Activated T-helper 2 cell treated with anti-CD3 and anti-CD28 coated beads, Interferon-gamma antibody, Interleukin-2, Interleukin-4, amounts not matched to agents 10 μg/mL and 5 μg/mL and 100 μg/mL, durations not matched to agents 14 hours and 24 hours and 36 hours (primary cell): ENCODE results near the gene PIK3C2B. TPM values are rescaled to one million over a fixed set of nuclear protein-coding genes. Genes with fewer than 3 reads are reported as not detected.
"Not testable (repeated sequence)": the region's sequence is repeated elsewhere in the genome, so short reads cannot be mapped to it uniquely, and the experiment has no call there.

Source experiments
- DNase-seq: peaks from one replicate; pipeline ENCODE4 v3.0.0; 2021; ENCODE audit warnings: low spot score
- H3K27ac Mint-ChIP-seq: one replicate; pipeline ENCODE4 v1.8.0; 2021; ENCODE audit warnings: mixed read lengths
- H3K27me3 Mint-ChIP-seq: one replicate; pipeline ENCODE4 v1.8.0; 2021; ENCODE audit warnings: low read depth, mixed read lengths
- H3K36me3 Mint-ChIP-seq: one replicate; pipeline ENCODE4 v1.8.0; 2021; ENCODE audit warnings: low read depth, mixed read lengths
- H3K4me1 Mint-ChIP-seq: one replicate; pipeline ENCODE4 v1.8.0; 2021; ENCODE audit warnings: low read depth, mixed read lengths
- H3K4me3 Mint-ChIP-seq: one replicate; pipeline ENCODE4 v1.8.0; 2021; ENCODE audit warnings: low read depth, mild to moderate bottlenecking, moderate library complexity, mixed read lengths
- H3K9me3 Mint-ChIP-seq: one replicate; pipeline ENCODE4 v1.8.0; 2021; ENCODE audit warnings: mixed read lengths
- intact Hi-C: fragments of 100-400 bp; cut with micrococcal nuclease; formaldehyde crosslinking; loops from one replicate; pipeline ENCODE4 v1.15.1; 2023
- total RNA-seq: library from RNA; stranded (reverse); gene quantifications from 2 replicates; pipeline ENCODE4 v1.2.3, GENCODE V29; 2022

PIK3C2B gene
- total RNA-seq, 1 donor from 2014 or later: 18.5 TPM

DNA sequence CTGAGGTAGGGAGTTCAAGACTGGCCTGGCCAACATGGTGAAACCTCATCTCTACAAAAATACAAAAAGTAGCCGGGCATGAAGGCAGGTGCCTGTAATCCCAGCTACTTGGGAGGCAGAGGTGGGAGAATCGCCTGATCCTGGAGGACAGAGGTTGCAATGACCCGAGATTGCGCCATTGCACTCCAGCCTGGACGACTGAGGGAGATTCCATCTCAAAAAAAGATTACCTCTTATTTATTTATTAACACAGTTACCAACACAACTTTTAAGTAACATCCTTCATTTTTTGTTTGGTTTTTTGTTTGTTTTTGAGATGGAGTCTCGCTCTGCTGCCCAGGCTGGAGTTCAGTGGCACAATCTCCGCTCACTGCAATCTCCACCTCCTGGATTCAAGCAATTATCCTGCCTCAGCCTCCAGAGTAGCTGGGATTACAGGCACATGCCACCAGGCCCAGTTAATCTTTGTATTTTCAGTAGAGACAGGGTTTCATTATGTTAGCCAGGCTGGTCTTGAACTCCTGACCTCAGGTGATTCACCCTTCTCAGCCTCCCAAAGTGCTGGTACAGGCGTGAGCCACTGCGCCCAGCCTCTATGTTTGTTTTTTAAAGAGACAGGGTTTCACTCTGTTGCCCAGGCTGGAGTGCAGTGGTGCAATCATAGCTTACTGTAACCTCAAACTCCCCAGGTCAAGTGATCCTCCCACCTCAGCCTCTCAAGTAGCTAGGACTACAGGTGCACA lies 7.9 kb downstream of the PIK3C2B start:
- H3K27ac Mint-ChIP-seq, DNase-seq: not testable (repeated sequence)

DNA sequence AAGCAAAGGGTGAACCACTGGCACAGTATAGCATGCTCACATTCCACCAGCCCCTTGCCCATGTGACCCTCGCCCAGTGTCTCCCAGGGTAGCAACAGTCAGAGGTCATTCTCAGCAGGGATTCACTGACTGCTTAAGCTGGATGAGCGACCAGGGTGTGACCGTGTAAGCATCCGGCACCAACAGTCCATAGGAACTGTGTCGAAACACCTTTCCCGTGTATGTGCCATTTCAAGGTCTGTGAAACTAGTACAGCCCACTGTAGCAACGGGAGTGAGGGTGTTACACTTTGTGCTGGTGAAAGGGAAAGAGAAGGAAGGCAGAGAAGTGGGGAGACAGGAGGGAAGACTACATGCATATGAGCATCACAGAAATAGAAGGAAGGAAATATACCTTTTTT lies 10.8 kb downstream of the PIK3C2B start:
- H3K36me3 Mint-ChIP-seq: peaks cover 6% of the 10 kb centered on the region
- no peak overlapping the region for H3K27ac Mint-ChIP-seq
- H3K9me3 Mint-ChIP-seq: no peaks in the 10 kb centered on the region
- H3K27me3 Mint-ChIP-seq: no peaks in the 10 kb centered on the region
- no peak for DNase-seq
- H3K4me1 Mint-ChIP-seq: peaks cover 8% of the 10 kb centered on the region
- intact Hi-C loops: no loop called here
- H3K4me3 Mint-ChIP-seq: no peak overlapping the region

More for the DNA sequence above, 7.9 kb downstream of the PIK3C2B start:
- H3K27me3 Mint-ChIP-seq, H3K4me3 Mint-ChIP-seq, intact Hi-C loops, H3K36me3 Mint-ChIP-seq, H3K4me1 Mint-ChIP-seq, H3K9me3 Mint-ChIP-seq: not testable (repeated sequence)

GRCh38 chr1:204480515-204480914 lies 14.1 kb downstream of the PIK3C2B start:
- Mint-ChIP-seq H3K27me3 (no peaks in the 10 kb centered on the region), H3K4me1 (peaks cover 5% of the 10 kb centered on the region), H3K4me3 (no peak overlapping the region), H3K36me3 (peaks cover 2% of the 10 kb centered on the region), H3K9me3 (no peaks in the 10 kb centered on the region), H3K27ac (no peak overlapping the region)
- intact Hi-C loops: no loop called here
- DNase-seq: no peak

DNA sequence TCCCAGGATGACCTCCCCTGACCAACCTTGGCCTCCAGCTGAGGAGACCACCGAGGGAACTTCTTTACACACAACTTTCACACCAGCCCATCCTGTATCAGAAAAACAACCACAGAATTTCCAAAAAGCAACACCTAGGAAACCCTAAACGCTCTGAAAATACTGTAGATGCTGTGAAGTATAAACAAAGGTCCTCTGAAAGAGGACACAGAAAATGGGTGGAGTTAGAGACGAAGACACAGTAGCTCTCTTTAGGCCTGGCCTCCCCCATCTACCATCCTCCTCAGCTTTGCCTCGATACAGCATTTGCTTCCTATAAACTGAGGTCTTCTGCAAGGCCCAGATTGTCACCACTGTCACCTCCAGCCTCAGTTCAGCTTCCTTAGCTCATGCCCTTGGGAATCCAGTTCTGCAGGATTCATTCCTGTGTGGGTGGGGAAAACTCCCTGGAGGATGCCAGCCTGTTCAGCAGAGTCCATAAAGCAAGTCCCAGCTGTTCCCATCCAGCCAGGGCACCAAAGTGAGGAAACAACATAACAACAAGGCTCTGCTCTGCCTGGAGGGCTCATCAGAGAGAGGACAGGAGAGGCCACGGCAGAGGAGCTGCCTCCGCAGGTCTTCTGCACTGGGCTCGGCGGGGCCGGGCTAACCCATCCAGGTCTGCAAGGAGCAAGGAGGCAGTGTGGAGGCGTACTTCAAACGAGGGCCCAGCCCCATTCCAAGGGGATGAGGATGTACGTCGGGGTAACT lies 15.0 kb downstream of the PIK3C2B start:
- peaks cover 2% of the 10 kb centered on the region for H3K36me3 Mint-ChIP-seq
- H3K27ac Mint-ChIP-seq: no peak overlapping the region
- H3K4me3 Mint-ChIP-seq: no peak overlapping the region
- H3K9me3 Mint-ChIP-seq: no peaks in the 10 kb centered on the region
- H3K4me1 Mint-ChIP-seq: peaks cover 5% of the 10 kb centered on the region
- DNase-seq: no peak
- intact Hi-C loops: no loop called here
- H3K27me3 Mint-ChIP-seq: no peaks in the 10 kb centered on the region

- Mint-ChIP-seq H3K36me3 (peaks cover 2% of the 10 kb centered on the region), H3K4me1 (peaks cover 5% of the 10 kb centered on the region), H3K27ac (no peak overlapping the region), H3K9me3 (no peaks in the 10 kb centered on the region), H3K27me3 (no peaks in the 10 kb centered on the region), H3K4me3 (no peak overlapping the region)
- intact Hi-C loops: no loop called here
- no peak for DNase-seq
Measured at GRCh38 chr1:204478921-204479320, 15.7 kb downstream of the PIK3C2B start.

- intact Hi-C loops: no loop called here
- no peak for DNase-seq
- Mint-ChIP-seq H3K9me3 (no peaks in the 10 kb centered on the region), H3K4me3 (no peak overlapping the region), H3K27me3 (no peaks in the 10 kb centered on the region), H3K4me1 (peaks cover 5% of the 10 kb centered on the region), H3K36me3 (peaks cover under 1% of the 10 kb centered on the region), H3K27ac (no peak overlapping the region)
Measured at GRCh38 chr1:204478172-204478899, 16.3 kb downstream of the PIK3C2B start.

- Mint-ChIP-seq H3K27ac (no peak overlapping the region), H3K27me3 (no peaks in the 10 kb centered on the region), H3K4me3 (no peak overlapping the region), H3K4me1 (peaks cover 5% of the 10 kb centered on the region), H3K9me3 (no peaks in the 10 kb centered on the region), H3K36me3 (no peaks in the 10 kb centered on the region)
- intact Hi-C loops: no loop called here
- no peak for DNase-seq
Measured at GRCh38 chr1:204477036-204477740, 17.4 kb downstream of the PIK3C2B start.

GRCh38 chr1:204476563-204476962 lies 18.0 kb downstream of the PIK3C2B start:
- Mint-ChIP-seq H3K9me3 (no peaks in the 10 kb centered on the region), H3K27ac (no peak overlapping the region), H3K36me3 (no peaks in the 10 kb centered on the region), H3K27me3 (no peaks in the 10 kb centered on the region), H3K4me1 (peaks cover 5% of the 10 kb centered on the region), H3K4me3 (no peak overlapping the region)
- DNase-seq: no peak
- intact Hi-C loops: no loop called here

DNA sequence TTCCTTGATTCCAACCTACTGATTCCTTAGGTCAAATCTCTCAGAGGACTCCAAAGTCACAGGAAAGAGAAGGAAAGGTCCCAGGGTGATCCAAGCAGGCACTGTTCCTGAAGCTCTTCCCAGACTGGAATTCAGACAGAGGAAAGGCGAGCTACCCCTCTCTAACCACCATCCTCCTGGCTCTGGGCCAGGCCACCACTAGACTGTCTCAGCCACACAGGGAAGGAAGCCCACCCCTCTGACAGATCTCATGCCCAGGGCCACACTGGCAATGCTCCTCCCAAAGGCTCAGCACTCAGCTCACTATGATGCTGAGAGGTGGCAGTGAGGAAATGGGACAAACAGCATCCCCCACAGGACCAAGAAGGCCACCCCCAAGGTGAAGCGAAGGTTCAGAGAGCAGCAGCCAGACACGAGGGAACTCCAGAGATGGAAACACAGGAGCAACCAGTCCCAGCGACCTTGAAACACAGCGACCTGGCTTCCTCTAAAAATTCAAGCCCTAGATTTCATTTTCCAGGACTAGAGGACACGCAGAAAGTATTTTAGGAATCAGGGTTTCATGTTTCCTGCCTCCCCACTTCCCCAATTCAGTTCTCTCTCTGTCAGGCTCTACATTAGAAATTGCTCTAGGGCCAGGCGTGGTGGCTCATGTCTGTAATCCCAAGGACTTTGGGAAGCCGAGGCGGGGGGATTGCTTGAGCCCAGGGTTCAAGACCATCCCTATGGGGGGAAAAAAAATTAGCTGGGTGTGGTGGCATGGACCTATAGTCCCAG lies 18.8 kb downstream of the PIK3C2B start:
- no peak overlapping the region for H3K27ac Mint-ChIP-seq
- H3K4me1 Mint-ChIP-seq: peaks cover 5% of the 10 kb centered on the region
- no peaks in the 10 kb centered on the region for H3K36me3 Mint-ChIP-seq

DNA sequence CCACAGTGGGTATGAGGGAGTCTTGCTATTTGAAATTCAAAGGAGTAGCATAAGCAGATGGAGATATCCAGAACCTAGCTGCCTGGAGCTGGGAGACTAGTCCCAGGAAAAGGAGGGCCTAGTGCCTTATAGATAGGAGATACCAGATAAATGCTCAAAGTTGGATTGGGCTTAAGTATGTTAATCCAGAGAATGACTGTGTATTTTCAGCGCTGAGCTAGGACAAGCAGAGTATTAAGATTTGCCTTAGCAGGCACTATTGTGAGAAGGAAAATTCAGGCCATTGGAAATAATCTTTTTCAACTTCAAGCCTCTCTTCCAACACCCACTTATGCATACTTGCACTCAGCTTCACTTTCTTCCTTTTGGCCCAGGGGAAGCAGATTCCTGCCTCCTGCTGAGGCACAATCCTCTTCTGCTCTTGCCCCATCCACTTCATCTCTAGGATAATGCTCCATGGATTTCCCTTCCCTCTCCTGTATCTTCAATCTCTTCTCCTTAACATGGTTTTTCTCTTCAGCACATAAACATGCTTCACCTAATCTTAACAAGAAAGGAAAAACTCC lies 21.1 kb downstream of the PIK3C2B start:
- no peak for DNase-seq
- peaks cover 2% of the 10 kb centered on the region for H3K36me3 Mint-ChIP-seq
- no peaks in the 10 kb centered on the region for H3K27me3 Mint-ChIP-seq
- H3K27ac Mint-ChIP-seq: no peak overlapping the region
- H3K4me3 Mint-ChIP-seq: no peak overlapping the region
- intact Hi-C loops: no loop called here
- no peaks in the 10 kb centered on the region for H3K9me3 Mint-ChIP-seq
- H3K4me1 Mint-ChIP-seq: no peaks in the 10 kb centered on the region

More for the DNA sequence above, 18.8 kb downstream of the PIK3C2B start:
- no peak for DNase-seq
- Mint-ChIP-seq H3K9me3 (no peaks in the 10 kb centered on the region), H3K27me3 (no peaks in the 10 kb centered on the region), H3K4me3 (no peak overlapping the region)
- intact Hi-C loops: no loop called here

DNA sequence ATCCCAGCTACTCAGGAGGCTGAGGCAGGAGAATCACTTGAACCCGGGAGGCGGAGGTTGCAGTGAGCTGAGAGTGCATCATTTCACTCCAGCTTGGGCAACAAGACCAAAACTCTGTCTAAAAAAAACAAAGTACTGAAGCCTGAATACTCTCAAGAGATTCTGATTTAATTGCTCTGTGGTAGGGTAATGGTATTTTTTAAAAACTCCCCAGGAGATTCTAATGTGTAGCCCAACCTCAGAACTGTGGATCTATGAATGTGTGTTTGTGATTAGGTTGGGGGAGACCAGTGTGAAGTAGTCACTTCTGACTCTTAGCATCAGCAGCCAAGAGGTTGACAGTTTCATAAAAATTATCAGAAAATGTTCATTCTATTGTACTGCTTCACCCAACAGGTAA lies 21.9 kb downstream of the PIK3C2B start:
- no peaks in the 10 kb centered on the region for H3K9me3 Mint-ChIP-seq
- no peaks in the 10 kb centered on the region for H3K27me3 Mint-ChIP-seq
- intact Hi-C loops: no loop called here
- H3K4me3 Mint-ChIP-seq: no peak overlapping the region
- no peak overlapping the region for H3K27ac Mint-ChIP-seq
- peaks cover 7% of the 10 kb centered on the region for H3K36me3 Mint-ChIP-seq
- no peak for DNase-seq
- H3K4me1 Mint-ChIP-seq: no peaks in the 10 kb centered on the region

DNA sequence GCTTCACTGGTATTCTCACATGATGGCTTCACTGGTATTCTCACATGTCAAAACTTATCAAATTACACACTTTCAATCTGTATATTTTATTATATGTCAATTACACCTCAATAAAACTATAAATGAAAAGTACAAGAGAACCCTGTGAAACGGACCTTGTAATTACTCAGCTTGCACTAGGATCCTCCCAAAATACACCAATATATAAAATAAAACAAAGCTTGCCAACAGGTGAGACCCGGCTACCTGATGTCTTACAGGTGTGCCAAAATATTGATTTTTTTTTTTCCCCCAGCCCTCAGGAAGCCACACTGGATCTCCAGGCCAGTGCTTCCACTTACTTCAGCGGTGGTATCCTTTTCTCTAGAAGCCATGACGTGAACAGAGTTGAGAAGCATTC lies 22.9 kb downstream of the PIK3C2B start:
- Mint-ChIP-seq H3K27ac (no peak overlapping the region), H3K27me3 (no peaks in the 10 kb centered on the region), H3K4me1 (no peaks in the 10 kb centered on the region), H3K9me3 (no peaks in the 10 kb centered on the region), H3K36me3 (peaks cover 7% of the 10 kb centered on the region), H3K4me3 (no peak overlapping the region)
- no peak for DNase-seq
- intact Hi-C loops: no loop called here
